C4-2B (cell line): ENCODE data around the gene SPTBN4.
"Not testable (repeated sequence)": the region's sequence is repeated elsewhere in the genome, so short reads cannot be mapped to it uniquely, and the experiment has no call there.

Source experiments
- H3K27ac ChIP-seq: fragments of 450-650 bp; 2 replicates; pipeline ENCODE4 v1.5.1; 2017
- ZFX ChIP-seq: fragments of 450-650 bp; IDR thresholded peaks from 2 replicates; pipeline ENCODE4 v1.6.1; 2017
- TF ChIP-seq, protein P1 (sequence below): fragments of 450-650 bp; conservative IDR thresholded peaks from 2 replicates; pipeline ENCODE4 v1.5.1; 2017; ENCODE audit warnings: mild to moderate bottlenecking

SPTBN4 gene

DNA sequence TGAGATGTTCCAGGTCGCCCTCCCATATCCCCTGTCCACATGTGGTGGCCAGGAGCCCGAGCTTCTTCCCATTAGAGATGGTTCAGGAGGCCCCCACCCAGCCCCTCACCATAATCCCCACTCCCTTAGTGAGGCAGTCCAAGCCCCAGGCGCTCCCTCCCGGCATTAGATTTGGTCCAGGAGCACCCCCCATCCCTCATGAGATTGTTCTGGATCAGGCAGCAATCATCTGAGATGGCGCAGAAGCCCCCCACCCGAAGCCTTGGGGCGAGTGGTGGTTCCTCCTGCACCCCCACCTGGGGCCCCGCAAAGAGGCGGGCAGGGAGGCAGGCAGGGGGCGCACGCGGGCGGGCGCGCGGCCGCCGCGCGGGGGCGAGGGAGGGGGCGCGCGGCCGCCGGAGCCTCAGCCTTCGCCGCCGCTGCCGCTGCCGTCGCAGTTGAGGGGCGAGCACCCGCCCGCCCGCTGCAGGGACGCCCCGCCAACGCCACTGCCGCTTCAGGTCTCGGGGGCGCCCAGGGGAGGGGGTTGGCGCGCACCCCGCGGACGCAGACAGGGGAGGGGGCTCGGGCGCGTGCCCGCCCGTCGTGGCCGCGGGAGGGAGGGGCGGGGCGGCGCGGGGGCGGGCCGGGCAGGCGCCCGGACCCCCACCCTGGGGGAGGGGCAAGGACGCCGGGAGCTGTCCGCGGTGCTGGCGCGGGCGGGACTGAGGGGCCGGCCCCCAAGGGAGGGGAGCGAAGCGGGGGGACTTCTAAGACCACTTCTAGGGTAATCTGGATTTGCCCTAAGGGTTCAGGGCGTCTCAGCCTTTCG is 63.5 kb downstream of the SPTBN4 start:
- H3K27ac ChIP-seq = no peak overlapping the region

GRCh38 chr19:40533508-40533907 is 66.7 kb downstream of the SPTBN4 start:
- no peak overlapping the region for H3K27ac ChIP-seq
- TF ChIP-seq, protein P1, sequence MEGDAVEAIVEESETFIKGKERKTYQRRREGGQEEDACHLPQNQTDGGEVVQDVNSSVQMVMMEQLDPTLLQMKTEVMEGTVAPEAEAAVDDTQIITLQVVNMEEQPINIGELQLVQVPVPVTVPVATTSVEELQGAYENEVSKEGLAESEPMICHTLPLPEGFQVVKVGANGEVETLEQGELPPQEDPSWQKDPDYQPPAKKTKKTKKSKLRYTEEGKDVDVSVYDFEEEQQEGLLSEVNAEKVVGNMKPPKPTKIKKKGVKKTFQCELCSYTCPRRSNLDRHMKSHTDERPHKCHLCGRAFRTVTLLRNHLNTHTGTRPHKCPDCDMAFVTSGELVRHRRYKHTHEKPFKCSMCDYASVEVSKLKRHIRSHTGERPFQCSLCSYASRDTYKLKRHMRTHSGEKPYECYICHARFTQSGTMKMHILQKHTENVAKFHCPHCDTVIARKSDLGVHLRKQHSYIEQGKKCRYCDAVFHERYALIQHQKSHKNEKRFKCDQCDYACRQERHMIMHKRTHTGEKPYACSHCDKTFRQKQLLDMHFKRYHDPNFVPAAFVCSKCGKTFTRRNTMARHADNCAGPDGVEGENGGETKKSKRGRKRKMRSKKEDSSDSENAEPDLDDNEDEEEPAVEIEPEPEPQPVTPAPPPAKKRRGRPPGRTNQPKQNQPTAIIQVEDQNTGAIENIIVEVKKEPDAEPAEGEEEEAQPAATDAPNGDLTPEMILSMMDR = peak; percentile 31
- TF ChIP-seq ZFX = no peak

More for the DNA sequence above, 63.5 kb downstream of the SPTBN4 start:
- no peak for TF ChIP-seq ZFX
- TF ChIP-seq, protein P1 = peak; percentile 30

DNA sequence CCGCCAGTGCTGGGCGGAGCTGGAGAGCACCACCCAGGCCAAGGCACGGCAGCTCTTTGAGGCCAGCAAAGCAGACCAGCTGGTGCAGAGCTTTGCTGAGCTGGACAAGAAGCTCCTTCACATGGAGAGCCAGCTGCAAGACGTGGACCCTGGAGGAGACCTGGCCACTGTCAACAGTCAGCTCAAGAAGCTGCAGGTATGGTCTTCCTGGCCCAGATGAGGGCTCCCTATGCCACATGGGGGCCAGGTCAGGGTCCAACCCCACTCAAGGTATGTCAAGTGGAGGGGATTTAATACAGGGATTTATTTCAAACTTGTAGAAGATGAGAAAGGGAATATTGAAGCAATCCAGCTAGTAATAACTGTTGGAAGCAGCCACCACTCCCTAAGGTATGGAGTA is 67.3 kb downstream of the SPTBN4 start:
- TF ChIP-seq, protein P1 = no peak
- no peak for TF ChIP-seq ZFX

DNA sequence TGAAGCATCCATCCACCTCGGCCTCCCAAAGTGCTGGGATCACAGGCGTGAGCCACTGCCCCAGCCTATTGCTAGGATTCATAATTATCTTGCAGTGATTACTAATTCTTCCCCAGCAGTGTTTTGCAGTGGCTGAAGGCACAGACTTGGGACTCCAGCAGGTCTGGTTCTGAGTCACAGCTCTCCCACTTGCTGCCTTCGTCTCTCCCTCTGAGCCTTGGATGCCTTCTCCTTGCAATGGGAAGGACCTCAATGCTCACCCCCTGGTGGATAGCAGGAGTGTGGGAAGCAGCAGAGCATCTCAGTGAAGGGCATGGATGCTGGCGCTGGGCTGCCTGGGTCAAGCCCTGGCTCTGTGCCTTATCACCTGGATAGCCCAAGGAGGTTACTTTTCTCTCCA is 72.3 kb downstream of the SPTBN4 start:
- no peak overlapping the region for H3K27ac ChIP-seq
- no peak for TF ChIP-seq ZFX
- TF ChIP-seq, protein P1 = no peak

More for the DNA sequence above, 67.3 kb downstream of the SPTBN4 start:
- H3K27ac ChIP-seq = no peak overlapping the region

DNA sequence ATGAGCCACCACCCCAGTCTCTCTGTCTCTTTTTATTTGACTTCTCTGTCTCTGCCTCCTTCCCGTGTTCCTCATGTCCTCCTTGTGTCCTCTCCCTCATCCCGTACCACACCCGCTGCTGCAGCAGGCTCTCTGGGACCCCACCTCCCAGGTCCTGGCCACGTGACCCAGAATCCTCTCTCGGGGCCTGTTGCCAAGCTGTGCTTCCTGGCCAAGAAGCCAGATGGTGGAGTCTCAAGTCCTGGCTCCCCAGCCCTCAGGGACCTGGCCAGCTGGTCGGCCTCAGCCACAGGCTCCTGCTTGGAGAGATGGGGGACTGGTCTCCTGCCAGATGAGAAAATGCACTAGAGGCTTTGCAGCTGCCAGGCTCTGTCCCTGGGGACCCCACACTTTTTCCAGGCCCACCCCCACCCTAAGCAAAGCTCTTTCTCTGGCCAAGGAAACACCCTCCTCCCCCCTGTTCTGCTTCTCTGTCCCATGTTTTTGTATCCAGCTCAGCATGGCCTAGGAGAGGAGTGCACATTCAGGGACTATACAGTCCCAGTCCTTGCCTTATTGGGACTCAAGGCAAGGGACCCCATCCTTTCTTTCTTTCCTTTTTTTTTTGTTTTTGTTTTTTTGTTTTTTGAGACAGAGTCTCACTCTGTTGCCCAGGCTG is 75.5 kb downstream of the SPTBN4 start:
- no peak for TF ChIP-seq ZFX
- no peak overlapping the region for H3K27ac ChIP-seq

- no peak for TF ChIP-seq ZFX
- TF ChIP-seq, protein P1 = no peak
- H3K27ac ChIP-seq = no peak overlapping the region
Measured at GRCh38 chr19:40543029-40543597, 76.3 kb downstream of the SPTBN4 start.

GRCh38 chr19:40546153-40546841 is 79.5 kb downstream of the SPTBN4 start:
- H3K27ac ChIP-seq = not testable (repeated sequence)

DNA sequence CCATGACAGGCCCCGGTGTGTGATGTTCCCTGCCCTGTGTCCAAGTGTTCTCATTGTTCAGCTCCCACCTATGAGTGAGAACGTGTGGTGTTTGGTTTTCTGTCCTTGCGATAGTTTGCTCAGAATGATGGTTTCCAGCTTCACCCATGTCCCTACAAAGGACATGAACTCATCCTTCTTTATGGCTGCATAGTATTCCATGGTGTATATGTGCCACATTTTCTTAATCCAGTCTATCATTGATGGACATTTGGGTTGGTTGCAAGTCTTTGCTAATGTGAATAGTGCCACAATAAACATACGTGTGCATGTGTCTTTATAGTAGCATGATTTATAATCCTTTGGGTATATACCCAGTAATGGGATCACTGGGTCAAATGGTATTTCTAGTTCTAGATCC is 80.4 kb downstream of the SPTBN4 start:
- not testable (repeated sequence) for H3K27ac ChIP-seq
